DND-41 (cell line): ENCODE results near the gene SLC45A1.

ENCODE experiments used
- EZH2 ChIP-seq: IDR thresholded peaks from 3 replicates; pipeline ENCODE4 v1.6.1; 2012; ENCODE audit warnings: borderline replicate concordance, low read depth, mild to moderate bottlenecking, moderate library complexity, low read length, inconsistent platforms; ENCODE audit not compliant: severe bottlenecking
- TF ChIP-seq, protein P1 (sequence below): IDR thresholded peaks from 2 replicates; pipeline ENCODE4 v1.5.1; 2012; ENCODE audit warnings: borderline replicate concordance, low read length, moderate library complexity, mild to moderate bottlenecking; ENCODE audit not compliant: poor library complexity, severe bottlenecking; ENCODE audit errors: extremely low read depth

DNA sequence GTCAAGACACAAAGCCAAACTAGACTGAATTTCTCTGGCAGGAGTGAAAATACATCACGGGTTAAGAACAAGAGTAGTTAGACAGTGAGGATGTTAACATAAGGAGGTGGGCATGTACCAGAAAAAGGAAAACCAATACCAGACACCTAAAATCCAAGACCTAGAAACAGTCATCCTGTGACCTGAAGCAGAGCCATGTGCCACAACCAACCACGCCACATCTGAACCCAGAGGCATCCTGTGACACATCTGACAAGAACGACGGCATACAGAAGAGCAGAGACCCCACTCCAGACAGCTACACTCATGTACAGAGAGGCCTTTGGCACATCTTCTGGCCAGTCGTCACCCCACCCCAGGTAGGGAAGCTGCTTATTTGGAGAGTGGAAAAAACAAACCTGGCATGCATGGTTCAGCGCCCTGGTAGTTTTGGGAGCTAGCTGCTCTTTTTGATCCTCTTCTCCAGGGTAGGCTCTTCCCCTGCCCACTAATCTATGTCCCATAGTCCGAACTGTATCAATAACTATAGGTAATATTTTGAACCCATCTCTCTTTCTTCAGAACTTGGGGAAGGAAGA, 72.1 kb downstream of the SLC45A1 start:
- TF ChIP-seq, protein P1, sequence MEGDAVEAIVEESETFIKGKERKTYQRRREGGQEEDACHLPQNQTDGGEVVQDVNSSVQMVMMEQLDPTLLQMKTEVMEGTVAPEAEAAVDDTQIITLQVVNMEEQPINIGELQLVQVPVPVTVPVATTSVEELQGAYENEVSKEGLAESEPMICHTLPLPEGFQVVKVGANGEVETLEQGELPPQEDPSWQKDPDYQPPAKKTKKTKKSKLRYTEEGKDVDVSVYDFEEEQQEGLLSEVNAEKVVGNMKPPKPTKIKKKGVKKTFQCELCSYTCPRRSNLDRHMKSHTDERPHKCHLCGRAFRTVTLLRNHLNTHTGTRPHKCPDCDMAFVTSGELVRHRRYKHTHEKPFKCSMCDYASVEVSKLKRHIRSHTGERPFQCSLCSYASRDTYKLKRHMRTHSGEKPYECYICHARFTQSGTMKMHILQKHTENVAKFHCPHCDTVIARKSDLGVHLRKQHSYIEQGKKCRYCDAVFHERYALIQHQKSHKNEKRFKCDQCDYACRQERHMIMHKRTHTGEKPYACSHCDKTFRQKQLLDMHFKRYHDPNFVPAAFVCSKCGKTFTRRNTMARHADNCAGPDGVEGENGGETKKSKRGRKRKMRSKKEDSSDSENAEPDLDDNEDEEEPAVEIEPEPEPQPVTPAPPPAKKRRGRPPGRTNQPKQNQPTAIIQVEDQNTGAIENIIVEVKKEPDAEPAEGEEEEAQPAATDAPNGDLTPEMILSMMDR: no peak
- TF ChIP-seq EZH2: no peak
